GM19455 (cell line): ENCODE results near the gene ANKS4B.
"Not testable (repeated sequence)": the region's sequence is repeated elsewhere in the genome, so short reads cannot be mapped to it uniquely, and the experiment has no call there.

Experiments
- ATAC-seq: cut with Tn5 transposase; IDR thresholded peaks from one replicate; pipeline ENCODE4 v1.9.1; 2021; ENCODE audit not compliant: unreplicated experiment

ANKS4B gene

DNA sequence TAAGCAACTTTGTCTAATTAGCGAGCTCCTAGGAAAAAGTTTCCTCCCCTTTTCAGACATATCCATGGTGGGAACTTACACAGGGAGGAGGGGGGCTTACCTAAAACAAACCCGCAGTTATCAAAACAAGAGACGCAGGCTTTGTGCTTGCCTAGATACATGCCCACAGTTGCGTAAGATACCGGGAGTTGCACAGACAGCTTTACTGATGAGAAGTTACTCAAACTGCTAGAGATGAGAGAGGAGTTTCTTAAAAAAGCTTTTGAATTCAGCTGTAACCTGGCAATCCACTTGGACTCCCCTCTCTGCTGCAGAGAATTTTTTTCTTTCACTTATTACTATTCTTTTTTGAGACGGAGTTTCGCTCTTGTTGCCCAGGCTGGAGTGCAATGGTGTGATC lies 15.3 kb upstream of the ANKS4B start:
- ATAC-seq, result no peak

DNA sequence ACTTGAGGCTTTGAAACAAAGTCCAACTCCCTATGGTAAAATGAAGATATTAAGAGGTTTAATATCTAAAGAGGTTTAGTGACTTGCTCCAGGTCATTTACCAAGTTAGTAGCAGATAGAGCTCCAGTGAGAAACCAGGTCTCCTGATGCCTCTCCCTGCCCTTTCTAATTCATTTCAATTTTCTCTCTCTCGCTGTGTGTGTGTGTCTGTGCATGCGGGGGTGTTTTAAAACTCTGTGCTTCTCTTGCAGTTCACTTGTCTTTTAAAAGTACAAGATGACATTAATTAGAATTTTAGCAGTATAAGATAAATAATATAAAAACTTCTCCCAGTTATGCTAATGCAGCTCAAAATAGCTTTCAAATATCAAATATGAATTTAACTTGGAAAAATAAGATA lies 13.9 kb upstream of the ANKS4B start:
- ATAC-seq, result no peak

DNA sequence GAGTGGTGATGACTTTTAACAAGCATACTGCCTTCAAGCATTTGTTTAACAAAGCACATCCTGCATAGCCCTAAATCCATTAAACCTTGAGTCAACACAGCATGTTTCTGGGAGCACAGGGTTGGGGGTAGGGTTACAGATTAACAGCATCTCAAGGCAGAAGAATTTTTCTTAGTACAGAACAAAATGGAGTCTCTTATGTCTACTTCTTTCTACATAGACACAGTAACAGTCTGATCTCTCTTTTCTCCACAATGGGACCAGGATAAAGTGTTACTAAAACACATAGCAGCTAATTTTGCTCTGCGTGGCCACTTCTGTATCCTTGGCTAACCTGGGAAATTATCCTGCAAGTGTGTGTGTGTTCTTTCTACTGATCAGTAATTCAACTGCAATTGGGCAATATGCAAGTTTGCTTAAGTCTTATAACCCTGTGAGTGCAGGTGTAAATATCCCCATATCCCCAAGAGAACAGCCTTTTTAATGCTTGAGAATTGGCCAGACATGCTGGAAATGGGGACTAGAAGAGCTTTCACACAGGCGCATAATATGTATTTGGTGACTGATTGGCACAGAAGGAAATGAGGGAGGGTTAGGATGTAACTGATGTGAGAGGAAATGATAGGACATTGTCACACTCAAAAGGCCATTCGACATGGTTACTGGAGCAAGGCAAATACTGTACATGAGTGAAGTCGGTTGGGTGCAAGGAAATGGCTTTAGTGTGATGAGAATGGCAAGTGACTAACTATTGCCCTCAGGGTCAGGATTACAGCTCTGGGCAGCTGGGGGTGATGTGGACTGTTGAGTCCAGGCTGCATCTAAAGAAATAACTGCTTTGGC lies 10.8 kb upstream of the ANKS4B start:
- ATAC-seq, result no peak

DNA sequence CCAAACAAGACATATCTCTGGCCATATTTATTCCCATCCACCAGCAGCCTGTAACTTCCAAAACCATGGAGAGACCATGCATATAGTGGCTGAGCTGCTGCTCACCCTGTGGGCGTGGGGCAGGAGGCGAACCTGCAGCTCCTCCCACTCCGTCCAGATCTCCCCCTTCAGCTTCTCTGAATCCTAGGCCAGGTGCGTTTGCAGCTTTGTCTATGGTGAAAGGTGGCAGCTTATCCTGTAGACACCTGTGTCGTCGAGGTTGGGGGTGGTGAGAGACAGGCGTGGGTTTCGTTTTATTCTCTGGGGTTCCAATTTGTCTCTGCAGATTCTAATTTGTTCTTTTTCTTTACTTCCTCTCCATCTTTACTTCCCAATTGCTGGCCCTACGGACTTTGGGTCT lies 9.7 kb upstream of the ANKS4B start:
- ATAC-seq, result no peak

DNA sequence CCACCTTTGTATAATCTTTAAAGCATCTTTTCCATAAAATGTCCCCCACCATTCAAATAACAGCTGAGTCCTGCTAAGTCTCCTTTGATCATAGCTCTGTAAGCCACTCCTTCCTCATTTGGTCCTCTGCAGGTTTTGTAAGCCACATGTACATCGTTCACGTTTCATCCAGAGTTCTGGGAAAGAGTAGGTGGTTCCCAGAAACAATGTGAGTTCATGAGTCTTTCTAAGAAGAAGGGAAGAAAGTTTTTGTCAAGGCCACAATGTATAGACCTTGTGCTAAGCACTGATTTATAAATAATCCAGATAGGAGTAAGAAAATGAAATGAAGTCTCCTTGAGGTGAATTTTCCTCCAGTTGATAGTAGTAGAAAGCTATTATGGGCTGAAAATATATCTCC lies 8.7 kb upstream of the ANKS4B start:
- no peak for ATAC-seq

DNA sequence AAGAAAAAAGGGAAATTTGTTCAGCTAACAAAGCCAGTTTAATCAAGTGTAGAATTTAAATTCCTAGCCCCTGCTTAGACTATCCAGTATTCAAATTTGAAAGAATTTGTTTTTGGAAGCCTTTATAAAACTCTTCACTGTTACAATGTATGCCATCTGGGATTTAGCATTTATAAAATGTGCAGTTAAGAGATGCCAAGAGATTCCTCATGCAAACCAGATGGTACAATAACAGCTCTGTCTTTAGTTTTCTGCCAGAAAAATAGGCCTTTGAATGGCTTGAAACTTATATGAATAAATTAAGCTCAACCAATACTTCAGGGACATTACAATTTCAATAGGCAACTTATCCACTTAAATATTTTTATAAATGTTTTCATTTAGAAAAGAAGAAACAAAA lies 6.8 kb upstream of the ANKS4B start:
- ATAC-seq, result no peak

DNA sequence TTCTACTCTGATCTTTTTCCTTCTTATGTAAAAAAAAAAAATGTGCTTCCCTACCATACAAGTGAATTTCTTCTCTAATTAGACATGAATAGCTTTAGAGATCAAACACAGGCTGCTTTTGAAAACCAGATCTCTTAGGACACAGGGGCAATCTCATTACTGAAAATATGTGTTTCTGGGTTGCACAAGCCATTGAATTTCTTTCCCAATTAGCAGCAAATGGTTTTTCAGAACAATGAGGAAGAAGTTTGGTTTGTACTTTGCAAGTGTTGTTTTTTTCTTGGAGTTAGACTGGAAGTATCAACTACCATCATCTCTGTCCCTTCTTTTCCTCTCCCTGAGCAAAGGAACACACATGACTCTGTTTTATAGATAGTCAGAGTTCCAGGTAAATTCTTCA lies 5.6 kb upstream of the ANKS4B start:
- ATAC-seq, result no peak

DNA sequence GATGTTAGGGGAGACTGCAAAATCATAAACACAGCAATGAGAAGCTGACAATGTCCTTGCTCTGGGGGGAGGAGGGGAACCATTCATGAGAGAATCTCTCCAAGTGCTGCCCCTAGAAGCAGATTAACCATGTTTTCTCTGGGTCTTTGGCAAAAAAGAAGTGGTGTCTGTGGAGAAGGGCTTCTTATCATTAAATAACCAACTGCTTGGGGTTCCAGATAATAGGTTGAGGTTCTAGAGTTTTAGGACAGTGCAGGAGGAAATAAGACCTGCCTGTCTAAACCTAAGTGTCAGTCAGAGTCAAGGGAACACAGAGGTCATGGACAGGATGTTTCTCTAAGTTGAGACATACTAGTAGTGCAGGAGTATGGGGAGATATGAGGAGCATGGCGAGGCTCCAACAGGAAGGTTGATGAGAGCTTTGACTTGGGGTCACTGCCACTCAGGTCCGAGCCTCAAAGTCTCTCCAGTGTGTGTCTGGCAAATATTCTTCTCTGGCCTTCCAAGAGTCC lies 5.1 kb upstream of the ANKS4B start:
- no peak for ATAC-seq

DNA sequence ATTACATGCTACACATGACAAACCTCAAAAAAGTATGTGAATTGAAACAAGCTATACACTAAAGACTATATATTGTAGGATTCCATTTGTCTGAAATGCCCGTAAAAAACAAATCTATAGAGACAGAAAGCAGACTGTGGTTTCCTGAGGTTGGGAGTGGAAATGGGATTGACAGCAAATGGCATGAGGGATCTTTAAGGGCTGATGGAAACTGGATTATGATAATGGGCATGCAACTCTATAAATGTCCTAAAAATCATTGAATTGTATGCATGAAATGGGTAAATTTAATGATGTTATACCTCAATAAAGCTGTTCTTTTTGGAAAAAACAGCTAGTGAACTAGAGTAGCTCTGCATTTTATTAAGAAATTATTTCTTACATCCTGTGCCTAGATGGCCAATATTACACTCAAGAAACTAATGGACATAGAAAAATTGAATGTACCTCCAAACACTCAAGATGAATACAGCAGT lies 416 bp upstream of the ANKS4B start:
- ATAC-seq, result no peak

DNA sequence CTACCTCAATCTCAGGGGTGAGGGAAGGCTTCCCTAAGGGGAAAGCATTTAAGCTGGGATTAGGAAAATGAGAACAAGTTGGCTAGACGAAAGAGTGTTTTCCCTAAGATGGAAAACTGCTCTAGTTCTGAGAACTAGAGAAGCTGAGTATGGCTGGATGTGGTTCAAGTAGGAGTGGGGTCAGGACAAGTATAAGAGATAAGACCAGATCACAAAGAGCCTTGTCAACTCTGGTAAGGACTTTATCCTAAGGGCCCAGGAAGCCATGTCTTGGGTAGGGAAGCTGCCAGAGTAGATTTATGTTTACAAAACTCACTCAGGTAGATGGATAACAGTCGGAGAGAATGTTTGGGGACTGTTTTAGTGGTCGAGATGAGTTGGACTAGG lies 1.7 kb downstream of the ANKS4B start:
- no peak for ATAC-seq

DNA sequence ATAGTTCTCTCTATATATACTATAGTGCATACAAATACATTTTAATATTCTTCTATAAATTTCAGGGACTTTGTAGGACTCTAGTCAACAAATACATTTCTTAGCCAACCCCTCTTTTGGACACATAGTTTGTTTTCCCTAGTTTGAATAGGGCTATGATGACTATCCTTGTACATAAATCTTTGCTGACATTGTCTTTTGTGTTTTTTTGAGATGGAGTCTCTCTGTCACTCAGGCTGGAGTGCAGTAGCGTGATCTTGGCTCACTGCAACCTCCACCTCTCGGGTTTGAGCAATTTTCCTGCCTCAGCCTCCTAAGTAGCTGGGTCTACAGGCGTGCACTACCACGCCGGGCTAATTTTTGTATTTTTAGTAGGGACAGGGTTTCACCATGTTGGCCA lies 3.3 kb downstream of the ANKS4B start:
- no peak for ATAC-seq

DNA sequence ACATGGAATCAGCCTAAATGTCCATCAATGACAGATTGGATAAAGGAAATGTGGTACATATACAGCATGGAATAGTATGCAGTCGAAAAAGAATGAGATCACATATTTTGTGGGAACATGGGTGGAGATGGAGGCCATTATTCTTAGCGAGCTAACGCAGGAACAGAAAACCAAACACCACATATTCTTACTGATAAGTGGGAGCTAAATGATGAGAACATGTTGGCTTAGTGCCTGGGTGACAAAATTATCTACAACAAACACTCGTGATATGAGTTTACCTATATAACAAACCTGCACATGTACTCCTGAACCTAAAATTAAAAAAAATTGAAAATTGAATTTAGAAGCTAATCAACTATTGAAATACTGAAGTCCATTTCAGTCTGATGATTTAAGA lies 6.1 kb downstream of the ANKS4B start:
- ATAC-seq, result no peak

DNA sequence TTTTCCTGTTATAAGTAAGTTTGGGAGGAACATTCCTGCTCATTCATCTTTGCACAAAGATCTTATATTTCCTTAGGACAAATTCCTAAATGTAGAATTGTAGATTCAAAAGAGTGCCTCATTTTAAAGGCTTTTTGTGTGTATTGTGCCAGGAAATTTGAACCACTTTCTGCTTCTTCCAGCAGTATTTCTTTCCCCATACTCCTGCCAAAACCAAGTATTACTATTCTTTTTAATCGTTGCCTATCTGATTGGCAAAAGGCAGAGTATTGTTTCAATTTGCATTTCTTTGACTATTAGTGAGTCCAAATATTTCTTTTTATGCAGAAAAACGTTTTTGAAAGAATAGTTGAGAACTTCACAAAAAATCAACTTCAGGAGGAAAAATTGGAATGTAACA lies 9.3 kb downstream of the ANKS4B start:
- no peak for ATAC-seq

DNA sequence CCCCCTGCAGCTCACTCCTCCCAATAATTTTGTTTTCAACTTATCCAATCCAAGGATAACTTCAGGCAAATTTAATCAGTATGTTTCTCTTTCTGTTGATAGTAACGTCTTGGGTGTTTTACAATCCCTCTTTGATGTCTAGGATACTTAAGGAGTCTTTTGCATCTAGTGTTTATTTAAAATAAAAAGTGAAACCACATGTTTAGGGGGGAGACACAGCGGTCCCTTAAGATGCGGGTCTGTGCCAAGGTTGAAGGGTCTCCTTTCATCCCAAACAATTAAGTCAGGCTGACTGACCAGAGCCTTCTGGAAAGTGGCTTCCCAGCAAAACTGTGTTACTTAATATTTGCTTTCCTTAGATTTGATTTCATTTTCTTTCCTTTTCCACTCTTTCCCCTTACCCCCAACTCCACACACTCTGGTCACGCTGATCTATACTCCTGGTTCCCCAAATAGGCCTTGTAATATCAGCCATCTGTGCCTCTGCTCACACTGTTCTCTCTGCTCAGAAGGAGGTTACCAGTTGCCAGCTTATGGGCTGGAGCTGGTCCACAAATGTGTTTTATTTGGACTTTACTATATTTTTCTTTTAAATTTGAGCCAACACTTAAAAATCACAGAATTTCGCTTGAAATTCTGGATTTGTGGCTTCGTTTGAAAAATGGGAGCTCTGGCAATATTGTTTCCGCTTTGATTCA lies 11.2 kb downstream of the ANKS4B start:
- ATAC-seq, result no peak

DNA sequence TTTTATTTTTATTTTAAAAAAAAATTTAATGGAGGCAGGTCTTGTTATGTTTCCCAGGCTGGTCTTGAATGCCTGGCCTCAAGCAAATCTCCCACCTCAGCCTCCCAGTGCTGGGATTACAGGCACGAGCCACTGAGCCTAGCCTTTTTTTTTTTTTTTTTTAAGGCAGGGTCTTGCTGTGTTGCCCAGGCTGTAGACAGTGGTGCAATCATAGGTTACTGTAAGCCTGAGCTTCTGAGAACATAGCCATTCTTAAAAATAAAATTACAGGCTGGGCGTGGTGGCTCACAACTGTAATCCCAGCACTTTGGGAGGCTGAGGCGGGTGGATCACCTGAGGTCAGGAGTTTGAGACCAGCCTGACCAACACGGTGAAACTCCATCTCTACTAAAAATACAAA lies 14.7 kb downstream of the ANKS4B start:
- not testable (repeated sequence) for ATAC-seq

DNA sequence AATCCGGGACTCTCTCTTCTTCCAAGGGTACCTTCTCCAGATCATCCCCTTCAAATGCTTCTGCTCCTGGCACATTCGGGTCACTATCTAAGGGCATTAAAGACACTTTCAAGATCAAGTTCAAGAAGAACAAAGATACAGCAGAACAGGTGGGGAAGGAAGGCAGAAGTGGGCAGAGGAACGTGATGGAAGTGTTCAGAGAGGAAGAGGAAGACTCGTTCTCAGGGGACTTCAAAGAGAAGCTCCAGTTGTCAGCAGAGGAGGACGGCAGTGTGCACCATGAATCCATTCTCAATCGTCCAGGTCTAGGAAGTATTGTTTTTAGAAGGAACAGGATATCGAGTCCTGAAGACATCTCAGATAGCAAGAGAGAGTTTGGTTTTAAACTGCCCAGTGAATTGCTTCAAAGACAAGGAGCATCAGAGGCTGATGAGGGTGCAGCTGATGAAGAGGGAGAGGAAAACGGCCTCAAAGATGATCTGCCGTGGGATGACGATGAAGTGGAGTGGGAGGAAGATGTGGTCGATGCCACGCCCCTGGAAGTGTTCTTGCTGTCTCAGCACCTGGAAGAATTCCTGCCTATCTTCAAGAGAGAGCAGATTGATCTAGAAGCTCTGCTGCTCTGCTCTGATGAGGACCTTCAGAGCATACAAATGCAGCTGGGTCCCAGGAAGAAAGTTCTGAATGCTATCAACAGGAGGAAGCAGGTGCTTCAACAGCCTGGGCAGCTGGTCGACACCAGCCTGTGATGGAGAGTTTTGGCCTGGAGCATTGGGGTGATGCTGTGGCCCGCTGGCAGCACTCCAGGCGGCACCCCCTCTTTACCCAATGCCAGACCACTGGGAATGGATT lies 16.8 kb downstream of the ANKS4B start:
- no peak for ATAC-seq

DNA sequence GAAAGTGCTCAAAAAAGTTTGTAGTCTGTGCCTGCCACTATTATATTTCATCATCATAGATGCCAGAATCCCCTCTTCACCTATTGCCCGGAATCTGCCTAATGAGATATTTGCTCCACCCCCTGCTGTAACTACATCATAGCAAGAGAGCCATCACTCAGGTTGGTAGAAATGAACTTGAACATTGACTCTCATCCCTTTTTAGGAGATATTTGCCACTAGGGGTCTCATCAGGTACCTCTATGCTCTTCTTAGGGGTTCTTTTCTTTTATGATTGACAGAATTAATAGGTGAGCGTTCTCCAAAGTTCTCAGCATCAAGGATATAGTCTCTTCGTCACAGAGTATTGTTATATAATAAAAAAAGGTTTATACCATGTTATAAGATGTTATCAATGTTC lies 20.0 kb downstream of the ANKS4B start:
- ATAC-seq, result no peak

DNA sequence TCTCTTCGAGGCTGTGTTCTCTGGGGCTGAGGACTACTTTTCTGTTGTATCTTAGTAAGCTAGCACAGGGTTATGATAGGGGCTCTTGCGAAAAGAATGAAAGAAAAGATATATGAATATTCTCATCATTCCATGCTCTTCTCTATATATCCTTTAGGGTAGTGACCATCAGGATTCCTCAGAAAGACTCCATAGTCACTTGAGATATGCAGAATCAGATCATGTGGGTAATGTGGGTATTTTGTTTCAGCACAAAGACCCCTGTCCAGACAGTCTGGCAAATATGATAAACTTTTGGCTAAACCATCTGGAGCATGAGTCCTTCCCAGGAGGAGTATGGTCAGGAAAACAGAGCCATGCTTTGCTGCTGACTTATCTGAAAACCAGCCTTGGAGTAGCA lies 23.1 kb downstream of the ANKS4B start:
- no peak for ATAC-seq

DNA sequence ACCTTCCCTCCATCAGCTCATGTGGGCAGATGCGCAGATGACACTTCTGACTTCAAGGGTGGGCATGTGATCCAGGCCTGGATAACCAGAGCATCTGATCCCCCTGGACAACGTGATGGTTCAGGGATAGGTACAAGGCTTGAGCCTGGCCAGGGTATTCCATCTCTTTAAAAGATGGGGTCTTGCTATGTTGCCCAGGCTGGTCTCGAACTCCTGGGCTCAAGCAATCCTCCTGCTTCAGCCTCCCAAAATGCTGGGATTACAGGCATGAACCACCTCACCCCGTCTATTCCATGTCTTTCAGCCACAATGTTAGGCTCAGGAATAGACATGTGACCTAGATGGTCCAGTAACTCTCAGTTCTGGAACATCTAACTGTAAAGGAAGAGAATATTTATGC lies 23.8 kb downstream of the ANKS4B start:
- no peak for ATAC-seq

DNA sequence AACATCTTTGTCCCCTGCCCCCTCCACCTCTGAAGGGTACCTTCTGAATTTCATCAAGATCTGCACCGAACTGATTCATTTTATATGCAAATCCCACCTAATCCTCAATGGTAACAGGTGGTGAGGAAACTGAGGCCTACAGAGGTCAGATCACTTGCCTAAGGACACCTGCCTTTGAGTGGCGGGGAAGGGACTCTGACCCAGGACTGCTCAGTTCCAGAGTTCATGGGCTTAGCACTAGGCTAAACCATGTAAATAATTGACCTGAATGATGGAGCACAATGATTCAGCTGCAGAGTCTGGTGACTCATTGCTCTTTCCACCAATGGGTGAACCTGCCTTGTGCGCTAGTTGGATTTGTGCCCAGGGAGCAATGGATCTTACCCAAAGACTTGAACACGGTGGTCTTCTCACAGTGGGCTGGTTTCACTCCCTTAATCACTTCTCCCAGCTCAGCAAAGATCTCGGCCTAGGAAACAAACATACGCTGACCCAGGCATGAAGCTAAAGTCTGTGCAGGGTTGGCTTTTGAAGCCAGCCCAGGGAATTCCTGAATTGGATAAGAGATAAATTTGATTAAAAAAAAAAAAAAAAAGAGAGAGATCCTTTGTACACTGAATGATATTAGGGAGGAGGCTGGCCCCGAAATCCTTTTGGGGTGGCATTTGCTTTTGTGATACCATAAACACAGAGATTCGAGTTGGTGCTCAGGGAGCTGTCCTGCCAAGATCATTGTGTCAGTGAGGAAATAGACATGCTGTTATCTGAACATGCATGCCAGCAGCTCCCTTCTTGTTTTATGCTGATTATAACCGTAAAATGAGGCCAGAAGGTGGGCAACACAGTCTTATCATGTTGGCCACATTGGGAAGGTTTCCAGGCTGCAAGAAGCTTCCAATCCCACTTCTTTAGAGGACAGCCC lies 27.6 kb downstream of the ANKS4B start:
- ATAC-seq, result no peak
